Heart left ventricle (tissue), 13 donors: Measurements from ENCODE around the gene KIDINS220.

ENCODE experiments used
- CTCF ChIP-seq, 12 donors: fragments of 200-600 bp; sonication (generic) in 4 of 12; IDR thresholded peaks; one replicate each; pipeline versions ENCODE4 v1.5.0 to v1.8.0; 2018 to 2022; ENCODE audit warnings: antibody characterized with exemption in 12 of 12, mild to moderate bottlenecking in 5 of 12
- POLR2A ChIP-seq, 2 donors: fragments of 450-650 bp; IDR thresholded peaks; one replicate each; pipeline ENCODE4 v1.6.1; 2017; ENCODE audit warnings: antibody characterized with exemption in 2 of 2, mild to moderate bottlenecking in 2 of 2, moderate library complexity in 2 of 2
- donor health status: ischemic (EF 13 %, LVEDD 7.1; RV severe dilation, severe dysfunction).
- donor health status: DM: no; HTN: yes; CAD: no.
- donor health status: DM: no; HTN: no; CAD: no.
- donor health status: ischemic (EF 25% LVEDD 6.9; RV normal size, moderate dysfunction).
- donor health status: ischemic (EF 25% LVEDD 5.7; RV mildly dilated, moderate dysfunction).
- donor health status: ischemic (EF 35%, LVEDD 5.7; RV mildly dilated, moderate dysfunction).
- donor health status: nonischemic (EF 11% LVEDD 7.7; RV severe dilation, severe dysfunction).
- donor health status: DM: yes; HTN: yes; CAD: no.
- donor health status: PGD.
- donor health status: ischemic (EF 29% LVEDD 5.4; RV normal size, mild dysfunction).
- donor health status: nonischemic (EF 23%, LVEDD 6.1; RV moderate dilation, normal function).

- TF ChIP-seq POLR2A (IDR thresholded peaks at IDR 0.05) (no peak), CTCF (IDR thresholded peaks at IDR 0.05) (no peak)
Measured at GRCh38 chr2:8680822-8681760, 156.3 kb downstream of the KIDINS220 start.
